ENCODE measurements around the gene SCAI.
"Not testable (repeated sequence)": the region's sequence is repeated elsewhere in the genome, so short reads cannot be mapped to it uniquely, and the experiment has no call there.

Gene SCAI

DNA sequence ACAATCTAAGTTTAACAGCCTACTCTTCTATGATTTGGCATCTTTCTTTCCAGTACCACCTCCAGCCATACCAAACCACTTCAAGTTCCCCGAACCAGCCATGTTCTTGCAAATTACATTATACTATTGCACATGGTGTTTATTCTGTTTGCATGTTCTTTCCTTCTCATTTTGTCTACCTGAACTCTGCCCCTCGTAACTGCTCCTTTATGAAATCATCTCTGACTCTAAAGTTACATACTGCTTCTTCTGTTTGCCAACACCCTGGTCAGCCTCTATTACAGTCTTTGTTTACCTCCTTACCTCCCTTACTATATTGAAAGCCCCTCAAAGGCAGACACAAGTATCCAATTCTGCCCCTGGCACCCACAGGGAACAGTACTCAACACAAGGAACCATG, 40.2 kb upstream of the SCAI start:
- TF ChIP-seq, protein P1, sequence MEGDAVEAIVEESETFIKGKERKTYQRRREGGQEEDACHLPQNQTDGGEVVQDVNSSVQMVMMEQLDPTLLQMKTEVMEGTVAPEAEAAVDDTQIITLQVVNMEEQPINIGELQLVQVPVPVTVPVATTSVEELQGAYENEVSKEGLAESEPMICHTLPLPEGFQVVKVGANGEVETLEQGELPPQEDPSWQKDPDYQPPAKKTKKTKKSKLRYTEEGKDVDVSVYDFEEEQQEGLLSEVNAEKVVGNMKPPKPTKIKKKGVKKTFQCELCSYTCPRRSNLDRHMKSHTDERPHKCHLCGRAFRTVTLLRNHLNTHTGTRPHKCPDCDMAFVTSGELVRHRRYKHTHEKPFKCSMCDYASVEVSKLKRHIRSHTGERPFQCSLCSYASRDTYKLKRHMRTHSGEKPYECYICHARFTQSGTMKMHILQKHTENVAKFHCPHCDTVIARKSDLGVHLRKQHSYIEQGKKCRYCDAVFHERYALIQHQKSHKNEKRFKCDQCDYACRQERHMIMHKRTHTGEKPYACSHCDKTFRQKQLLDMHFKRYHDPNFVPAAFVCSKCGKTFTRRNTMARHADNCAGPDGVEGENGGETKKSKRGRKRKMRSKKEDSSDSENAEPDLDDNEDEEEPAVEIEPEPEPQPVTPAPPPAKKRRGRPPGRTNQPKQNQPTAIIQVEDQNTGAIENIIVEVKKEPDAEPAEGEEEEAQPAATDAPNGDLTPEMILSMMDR (IDR thresholded peaks at IDR 0.05; ENCODE audit: poor library complexity, severe bottlenecking): no peak
- no peak for ATAC-seq (ENCODE audit: low read depth)
- H3K27ac ChIP-seq (ENCODE audit: poor library complexity, severe bottlenecking): no peak overlapping the region

DNA sequence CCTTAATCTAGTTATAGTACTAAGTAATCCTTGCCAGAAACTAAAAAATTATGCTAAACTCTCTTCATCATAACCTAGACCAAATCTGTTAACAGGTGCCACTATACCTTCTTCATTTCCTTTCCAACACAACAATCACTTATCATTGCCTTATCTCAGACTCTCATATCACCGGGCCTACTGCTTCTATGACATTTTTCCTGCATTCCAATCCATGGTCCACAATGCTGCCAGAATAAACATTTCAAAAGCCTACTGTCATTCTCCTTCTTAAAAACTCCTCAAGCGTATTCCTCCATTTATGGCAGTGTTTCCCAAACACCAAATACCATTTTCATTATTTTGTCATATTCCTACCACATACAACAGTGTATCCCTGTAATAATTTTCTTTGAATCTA, 39.7 kb upstream of the SCAI start:
- Histone ChIP-seq H3K9me3 (ENCODE audit: severe bottlenecking) (no peaks in the 10 kb centered on the region), H3K27ac (ENCODE audit: poor library complexity, severe bottlenecking) (no peak overlapping the region), H3K27me3 (ENCODE audit: insufficient read depth, poor library complexity, severe bottlenecking) (no peaks in the 10 kb centered on the region), H3K4me1 (ENCODE audit: insufficient read depth, poor library complexity, severe bottlenecking) (no peaks in the 10 kb centered on the region), H3K36me3 (ENCODE audit: low read depth) (peaks cover 10% of the 10 kb centered on the region), H3K4me3 (ENCODE audit: severe bottlenecking) (no peak overlapping the region)
- ATAC-seq (ENCODE audit: low read depth) (no peak), DNase-seq (ENCODE audit: low spot score) (no peak)
- TF ChIP-seq, protein P1 (IDR thresholded peaks at IDR 0.05; ENCODE audit: poor library complexity, severe bottlenecking): no peak

More for the DNA sequence above, 40.2 kb upstream of the SCAI start:
- H3K4me3 ChIP-seq (ENCODE audit: severe bottlenecking): no peak overlapping the region
- H3K9me3 ChIP-seq (ENCODE audit: severe bottlenecking): no peaks in the 10 kb centered on the region
- no peaks in the 10 kb centered on the region for H3K27me3 ChIP-seq (ENCODE audit: insufficient read depth, poor library complexity, severe bottlenecking)
- no peak for DNase-seq (ENCODE audit: low spot score)
- H3K4me1 ChIP-seq (ENCODE audit: insufficient read depth, poor library complexity, severe bottlenecking): peaks cover 3% of the 10 kb centered on the region
- peaks cover 10% of the 10 kb centered on the region for H3K36me3 ChIP-seq (ENCODE audit: low read depth)

DNA sequence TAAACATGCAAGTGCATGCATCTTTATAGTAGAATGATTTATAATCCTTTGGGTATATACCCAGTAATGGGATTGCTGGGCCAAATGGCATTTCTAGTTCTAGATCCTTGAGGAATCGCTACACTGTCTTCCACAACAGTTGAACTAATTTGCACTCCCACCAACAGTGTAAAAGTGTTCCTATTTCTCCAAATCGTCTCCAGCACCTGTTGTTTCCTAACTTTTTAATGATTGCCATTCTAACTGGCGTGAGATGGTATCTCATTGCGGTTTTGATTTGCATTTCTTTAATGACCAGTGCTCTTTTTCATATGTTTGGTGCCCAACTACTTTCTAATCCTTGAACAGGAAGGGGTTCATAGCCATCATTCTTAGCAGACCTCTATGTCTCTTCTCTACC, 38.4 kb upstream of the SCAI start:
- not testable (repeated sequence) for ATAC-seq (ENCODE audit: low read depth); H3K4me3 ChIP-seq (ENCODE audit: severe bottlenecking)

DNA sequence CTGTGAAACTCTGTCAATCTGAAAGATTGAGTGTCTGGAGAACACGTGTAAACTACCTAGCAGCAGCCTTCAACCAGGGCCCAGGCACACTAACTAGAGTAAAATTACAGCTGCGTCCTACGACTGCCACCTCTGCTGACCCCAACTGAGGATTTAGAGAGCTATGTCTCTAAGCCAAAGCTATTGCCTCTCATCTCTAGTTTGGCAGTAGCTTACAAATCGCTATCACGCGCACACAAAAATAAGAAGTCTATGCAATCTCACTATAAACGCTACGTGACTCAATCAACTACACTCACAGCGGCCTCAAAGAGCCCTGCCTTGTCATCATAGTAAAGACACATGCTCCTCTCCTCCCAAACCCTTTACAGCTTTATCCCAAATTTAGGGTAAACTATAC, 37.5 kb upstream of the SCAI start:
- H3K27ac ChIP-seq (ENCODE audit: poor library complexity, severe bottlenecking): no peak overlapping the region
- no peaks in the 10 kb centered on the region for H3K27me3 ChIP-seq (ENCODE audit: insufficient read depth, poor library complexity, severe bottlenecking)
- no peak for ATAC-seq (ENCODE audit: low read depth)
- H3K4me3 ChIP-seq (ENCODE audit: severe bottlenecking): no peak overlapping the region
- no peaks in the 10 kb centered on the region for H3K4me1 ChIP-seq (ENCODE audit: insufficient read depth, poor library complexity, severe bottlenecking)
- DNase-seq (ENCODE audit: low spot score): no peak
- H3K36me3 ChIP-seq (ENCODE audit: low read depth): 0 out of 2 replicates have a peak, but pooled peaks cover 5% of the 10 kb centered on the region
- H3K9me3 ChIP-seq (ENCODE audit: severe bottlenecking): no peaks in the 10 kb centered on the region
- TF ChIP-seq, protein P1 (IDR thresholded peaks at IDR 0.05; ENCODE audit: poor library complexity, severe bottlenecking): no peak

More for the DNA sequence above, 38.4 kb upstream of the SCAI start:
- not testable (repeated sequence) for H3K4me1 ChIP-seq (ENCODE audit: insufficient read depth, poor library complexity, severe bottlenecking); DNase-seq (ENCODE audit: low spot score); H3K36me3 ChIP-seq (ENCODE audit: low read depth); H3K9me3 ChIP-seq (ENCODE audit: severe bottlenecking); H3K27ac ChIP-seq (ENCODE audit: poor library complexity, severe bottlenecking); H3K27me3 ChIP-seq (ENCODE audit: insufficient read depth, poor library complexity, severe bottlenecking)

DNA sequence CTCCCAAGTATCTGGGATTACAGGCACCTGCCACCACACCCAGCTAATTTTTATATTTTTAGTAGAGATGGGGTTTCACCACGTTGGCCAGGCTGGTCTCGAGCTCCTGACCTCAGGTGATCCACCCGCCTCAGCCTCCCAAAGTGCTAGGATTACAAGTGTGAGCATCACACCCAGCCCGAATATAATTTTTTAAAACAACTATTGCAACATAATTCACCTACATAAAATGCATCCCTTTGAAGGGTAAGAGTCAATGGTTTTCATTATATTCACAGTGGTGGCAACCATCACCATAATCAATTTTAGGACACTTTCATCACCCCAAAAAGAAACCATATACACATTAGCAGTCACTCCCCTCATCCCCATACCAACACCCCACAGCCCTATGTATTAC, 36.4 kb upstream of the SCAI start:
- H3K9me3 ChIP-seq (ENCODE audit: severe bottlenecking); DNase-seq (ENCODE audit: low spot score); H3K27me3 ChIP-seq (ENCODE audit: insufficient read depth, poor library complexity, severe bottlenecking); ATAC-seq (ENCODE audit: low read depth); H3K27ac ChIP-seq (ENCODE audit: poor library complexity, severe bottlenecking); H3K4me1 ChIP-seq (ENCODE audit: insufficient read depth, poor library complexity, severe bottlenecking); H3K4me3 ChIP-seq (ENCODE audit: severe bottlenecking); H3K36me3 ChIP-seq (ENCODE audit: low read depth): not testable (repeated sequence)

DNA sequence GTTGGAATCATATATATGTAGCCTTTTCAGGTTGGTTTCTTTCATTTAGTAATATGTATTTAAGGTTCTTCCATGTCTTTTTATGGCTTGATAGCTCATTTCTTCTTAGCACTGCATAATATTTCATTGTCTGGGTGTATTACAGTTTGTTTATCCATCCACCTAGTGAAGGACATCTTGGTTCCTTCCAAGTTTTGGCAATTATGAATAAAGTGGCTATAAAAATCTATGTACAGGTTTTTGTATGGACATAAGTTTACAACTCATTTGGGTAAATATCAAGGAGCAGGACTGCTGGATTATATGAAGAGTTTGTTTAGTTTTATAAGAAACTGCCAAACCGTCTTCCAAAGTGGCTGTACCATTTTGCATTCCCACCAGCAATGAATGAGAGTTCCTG, 34.6 kb upstream of the SCAI start:
- ATAC-seq (ENCODE audit: low read depth) (no peak), DNase-seq (ENCODE audit: low spot score) (no peak)

More for the DNA sequence above, 34.6 kb upstream of the SCAI start:
- Histone ChIP-seq H3K27me3 (ENCODE audit: insufficient read depth, poor library complexity, severe bottlenecking) (no peaks in the 10 kb centered on the region), H3K36me3 (ENCODE audit: low read depth) (peaks cover 14% of the 10 kb centered on the region), H3K9me3 (ENCODE audit: severe bottlenecking) (no peaks in the 10 kb centered on the region), H3K4me3 (ENCODE audit: severe bottlenecking) (no peak overlapping the region), H3K27ac (ENCODE audit: poor library complexity, severe bottlenecking) (no peak overlapping the region), H3K4me1 (ENCODE audit: insufficient read depth, poor library complexity, severe bottlenecking) (peaks cover under 1% of the 10 kb centered on the region)
- TF ChIP-seq, protein P1 (IDR thresholded peaks at IDR 0.05; ENCODE audit: poor library complexity, severe bottlenecking): no peak

All from RWPE2 (cell line).